Loucy (cell line): ENCODE measurements around the gene LGALS1.
A peak's percentile ranks its signal among the peaks of the same experiment; 100 is the strongest.

Source experiments
- H2AFZ ChIP-seq: fragments of 200-600 bp; sonication (generic); 2 replicates; pipeline ENCODE4 v1.6.0; 2016; ENCODE audit warnings: antibody characterized with exemption, mild to moderate bottlenecking, low read length, moderate library complexity
- H3F3A ChIP-seq: fragments of 200-600 bp; 2 replicates; pipeline ENCODE4 v1.6.0; 2016; ENCODE audit warnings: antibody characterized with exemption, low read depth, mild to moderate bottlenecking
- H3K27me3 ChIP-seq: fragments of 200-600 bp; sonication (generic); 2 replicates; pipeline ENCODE4 v1.6.1; 2014; ENCODE audit warnings: low read length, mild to moderate bottlenecking; ENCODE audit not compliant: insufficient read depth, poor library complexity, severe bottlenecking
- H3K36me3 ChIP-seq: fragments of 200-600 bp; sonication (generic); 2 replicates; pipeline ENCODE4 v1.6.1; 2016; ENCODE audit warnings: low read length; ENCODE audit not compliant: insufficient read depth
- H3K4me1 ChIP-seq: fragments of 200-600 bp; sonication (generic); 2 replicates; pipeline ENCODE4 v1.5.1; 2014; ENCODE audit warnings: low read length, mild to moderate bottlenecking; ENCODE audit not compliant: insufficient read depth, poor library complexity, severe bottlenecking
- H3K4me2 ChIP-seq: fragments of 200-600 bp; sonication (generic); 2 replicates; pipeline ENCODE4 v1.6.0; 2014; ENCODE audit warnings: antibody characterized with exemption, low read length, low read depth, mild to moderate bottlenecking; ENCODE audit not compliant: poor library complexity, severe bottlenecking
- H3K4me3 ChIP-seq: fragments of 200-600 bp; sonication (generic); 2 replicates; pipeline ENCODE4 v1.5.1; 2014; ENCODE audit warnings: low read length, mild to moderate bottlenecking, mixed read lengths; ENCODE audit not compliant: poor library complexity, severe bottlenecking
- H3K79me2 ChIP-seq: fragments of 200-600 bp; sonication (generic); 2 replicates; pipeline ENCODE4 v1.6.1; 2014; ENCODE audit warnings: low read length; ENCODE audit not compliant: insufficient read depth
- H3K9ac ChIP-seq: fragments of 200-600 bp; sonication (generic); 2 replicates; pipeline ENCODE4 v1.6.0; 2014; ENCODE audit warnings: mild to moderate bottlenecking, low read depth, low read length, moderate library complexity; ENCODE audit not compliant: poor library complexity, severe bottlenecking
- H3K9me2 ChIP-seq: fragments of 200-600 bp; sonication (generic); replicated peaks from 2 replicates; pipeline ENCODE4 v1.6.1; 2016; ENCODE audit warnings: low read depth, low read length, mixed read lengths
- H3K9me3 ChIP-seq: fragments of 200-600 bp; sonication (generic); 2 replicates; pipeline ENCODE4 v1.6.1; 2014; ENCODE audit warnings: mild to moderate bottlenecking, antibody characterized with exemption, low read length, low read depth; ENCODE audit not compliant: insufficient read depth
- H4K20me1 ChIP-seq: fragments of 200-600 bp; sonication (generic); 2 replicates; pipeline ENCODE4 v1.6.0; 2014; ENCODE audit warnings: antibody characterized with exemption, low read length, mild to moderate bottlenecking; ENCODE audit not compliant: insufficient read depth, poor library complexity, severe bottlenecking
- EZH2phosphoT487 ChIP-seq: fragments of 200-600 bp; IDR thresholded peaks from 2 replicates; pipeline ENCODE4 v1.6.1; 2018; ENCODE audit warnings: antibody characterized with exemption, mild to moderate bottlenecking, moderate library complexity, borderline replicate concordance
- TF ChIP-seq, protein P1 (sequence below): fragments of 200-600 bp; sonication (generic); conservative IDR thresholded peaks from 2 replicates; pipeline ENCODE4 v1.5.1; 2014; ENCODE audit warnings: mild to moderate bottlenecking, antibody characterized with exemption, low read length

Gene LGALS1

DNA sequence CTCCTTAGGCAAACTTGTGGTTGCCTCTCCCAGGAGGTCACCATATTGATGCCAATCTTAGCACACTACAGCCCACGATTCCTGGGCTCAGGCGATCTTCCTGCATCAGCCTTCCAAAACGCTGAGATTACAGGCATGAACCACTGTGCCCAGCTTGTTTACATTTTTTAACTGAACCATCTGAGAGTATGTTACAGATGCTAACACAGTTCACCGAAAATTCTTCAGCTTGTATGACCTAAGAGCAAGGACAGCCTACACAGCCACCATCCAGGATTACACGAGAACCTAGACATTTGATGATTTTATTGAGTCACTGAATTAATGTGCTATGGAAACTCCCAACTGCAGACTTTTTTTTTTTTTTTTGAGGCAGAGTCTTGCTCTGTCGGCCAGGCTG lies 5.8 kb upstream of the LGALS1 start:
- no peak overlapping the region for H3K4me3 ChIP-seq

GRCh38 chr22:37672206-37672919 lies 3.1 kb upstream of the LGALS1 start:
- TF ChIP-seq EZH2phosphoT487 = no peak
- TF ChIP-seq, protein P1, sequence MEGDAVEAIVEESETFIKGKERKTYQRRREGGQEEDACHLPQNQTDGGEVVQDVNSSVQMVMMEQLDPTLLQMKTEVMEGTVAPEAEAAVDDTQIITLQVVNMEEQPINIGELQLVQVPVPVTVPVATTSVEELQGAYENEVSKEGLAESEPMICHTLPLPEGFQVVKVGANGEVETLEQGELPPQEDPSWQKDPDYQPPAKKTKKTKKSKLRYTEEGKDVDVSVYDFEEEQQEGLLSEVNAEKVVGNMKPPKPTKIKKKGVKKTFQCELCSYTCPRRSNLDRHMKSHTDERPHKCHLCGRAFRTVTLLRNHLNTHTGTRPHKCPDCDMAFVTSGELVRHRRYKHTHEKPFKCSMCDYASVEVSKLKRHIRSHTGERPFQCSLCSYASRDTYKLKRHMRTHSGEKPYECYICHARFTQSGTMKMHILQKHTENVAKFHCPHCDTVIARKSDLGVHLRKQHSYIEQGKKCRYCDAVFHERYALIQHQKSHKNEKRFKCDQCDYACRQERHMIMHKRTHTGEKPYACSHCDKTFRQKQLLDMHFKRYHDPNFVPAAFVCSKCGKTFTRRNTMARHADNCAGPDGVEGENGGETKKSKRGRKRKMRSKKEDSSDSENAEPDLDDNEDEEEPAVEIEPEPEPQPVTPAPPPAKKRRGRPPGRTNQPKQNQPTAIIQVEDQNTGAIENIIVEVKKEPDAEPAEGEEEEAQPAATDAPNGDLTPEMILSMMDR = no peak; the same call in 1 of the 2 replicates
- Histone ChIP-seq H3K9me3 (no peaks in the 10 kb centered on the region), H3K27me3 (no peaks in the 10 kb centered on the region), H3F3A (0 out of 2 replicates have a peak, but pooled peaks cover 7% of the 10 kb centered on the region), H2AFZ (no peak overlapping the region), H3K79me2 (peaks cover 41% of the 10 kb centered on the region), H4K20me1 (peaks cover under 1% of the 10 kb centered on the region), H3K4me1 (peaks cover 29% of the 10 kb centered on the region), H3K4me2 (peak overlapping the region; percentile 27), H3K9ac (peak overlapping the region; percentile 42), H3K36me3 (peaks cover 3% of the 10 kb centered on the region; the same call in 1 of the 2 replicates), H3K9me2 (no peaks in the 10 kb centered on the region), H3K4me3 (no peak overlapping the region)

More for the DNA sequence above, 5.8 kb upstream of the LGALS1 start:
- TF ChIP-seq, protein P1 = no peak
- no peak for TF ChIP-seq EZH2phosphoT487
- Histone ChIP-seq H4K20me1 (peaks cover 16% of the 10 kb centered on the region), H3K27me3 (no peaks in the 10 kb centered on the region), H2AFZ (no peak overlapping the region), H3K9me2 (no peaks in the 10 kb centered on the region), H3F3A (no peaks in the 10 kb centered on the region), H3K36me3 (peaks cover 28% of the 10 kb centered on the region; the same call in 1 of the 2 replicates), H3K9me3 (no peaks in the 10 kb centered on the region), H3K79me2 (peaks cover 45% of the 10 kb centered on the region), H3K9ac (no peak overlapping the region), H3K4me1 (peaks cover 26% of the 10 kb centered on the region), H3K4me2 (no peak overlapping the region)

DNA sequence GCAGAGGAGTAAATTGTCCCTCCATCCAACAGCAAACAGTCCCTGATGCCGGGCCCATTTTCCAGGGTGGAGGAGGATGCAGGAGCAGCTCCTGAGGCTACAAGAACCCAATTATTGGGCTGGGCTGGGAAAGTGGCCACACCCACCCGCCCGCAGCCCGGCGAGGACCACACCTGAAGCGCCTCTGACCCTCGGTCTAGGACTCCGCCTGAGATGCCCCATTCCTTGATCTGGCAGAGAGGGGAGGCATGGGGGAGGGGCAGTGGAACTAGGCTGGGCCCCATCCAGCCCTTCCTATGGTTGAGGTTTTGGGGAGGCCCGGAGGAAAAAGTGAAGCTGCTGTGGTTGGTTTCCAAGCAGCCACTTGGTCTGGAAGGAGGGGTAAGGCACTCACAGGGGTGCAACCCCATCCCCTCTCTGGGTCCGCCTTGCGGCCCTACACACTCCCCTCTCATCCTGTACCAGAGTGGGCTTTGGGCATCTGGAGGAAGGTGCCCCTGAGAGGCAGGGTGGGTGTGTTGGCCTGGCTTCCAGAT lies 2.4 kb upstream of the LGALS1 start:
- Histone ChIP-seq H3K9me3 (no peaks in the 10 kb centered on the region), H3K4me1 (peaks cover 31% of the 10 kb centered on the region)

More for the DNA sequence above, 2.4 kb upstream of the LGALS1 start:
- peaks cover 45% of the 10 kb centered on the region for H3K79me2 ChIP-seq
- H3K4me3 ChIP-seq = no peak overlapping the region
- peak overlapping the region; percentile 27 for H3K4me2 ChIP-seq
- H3F3A ChIP-seq = 0 out of 2 replicates have a peak, but pooled peaks cover 9% of the 10 kb centered on the region
- no peak overlapping the region for H2AFZ ChIP-seq
- TF ChIP-seq, protein P1 = no peak
- TF ChIP-seq EZH2phosphoT487 = no peak
- no peaks in the 10 kb centered on the region for H3K9me2 ChIP-seq
- peak overlapping the region; percentile 42 for H3K9ac ChIP-seq
- peaks cover 2% of the 10 kb centered on the region; the same call in 1 of the 2 replicates for H3K36me3 ChIP-seq
- H3K27me3 ChIP-seq = no peaks in the 10 kb centered on the region
- H4K20me1 ChIP-seq = peaks cover 6% of the 10 kb centered on the region
